Immature natural killer cell (primary cell): Measurements from ENCODE around the gene LYST. TPM values are rescaled to one million over a fixed set of nuclear protein-coding genes. Genes with fewer than 3 reads are reported as not detected.
"Not testable (repeated sequence)": the region's sequence is repeated elsewhere in the genome, so short reads cannot be mapped to it uniquely, and the experiment has no call there.

ENCODE experiments used
- DNase-seq, 3 donors: peaks; one replicate each; pipeline ENCODE4 v3.0.0; 2022; ENCODE audit warnings: mixed read lengths in 1 of 3
- H3K27ac Mint-ChIP-seq, 6 donors: one replicate each; pipeline ENCODE4 v1.8.0; 2020; ENCODE audit warnings: mixed read lengths in 6 of 6, mild to moderate bottlenecking in 5 of 6, inconsistent platforms in 4 of 6, moderate library complexity in 3 of 6
- H3K27me3 Mint-ChIP-seq, 3 donors: one replicate each; pipeline ENCODE4 v1.8.0; 2020 to 2021; ENCODE audit warnings: low read depth in 3 of 3, mild to moderate bottlenecking in 3 of 3, mixed read lengths in 3 of 3, moderate library complexity in 3 of 3, inconsistent platforms in 1 of 3
- H3K36me3 Mint-ChIP-seq, 3 donors: one replicate each; pipeline ENCODE4 v1.8.0; 2020; ENCODE audit warnings: mixed read lengths in 3 of 3, inconsistent platforms in 2 of 3, mild to moderate bottlenecking in 2 of 3
- H3K4me1 Mint-ChIP-seq, 2 donors: one replicate each; pipeline ENCODE4 v1.8.0; 2020; ENCODE audit warnings: inconsistent platforms in 2 of 2, mild to moderate bottlenecking in 2 of 2, mixed read lengths in 2 of 2, moderate library complexity in 1 of 2
- H3K4me3 Mint-ChIP-seq, 5 donors: one replicate each; pipeline ENCODE4 v1.8.0; 2020; ENCODE audit warnings: mild to moderate bottlenecking in 5 of 5, mixed read lengths in 5 of 5, inconsistent platforms in 3 of 5, moderate library complexity in 3 of 5
- H3K9me3 Mint-ChIP-seq, 6 donors: one replicate each; pipeline ENCODE4 v1.8.0; 2020; ENCODE audit warnings: mild to moderate bottlenecking in 6 of 6, mixed read lengths in 6 of 6, inconsistent platforms in 4 of 6, moderate library complexity in 3 of 6
- polyA plus RNA-seq, 3 donors: library from polyadenylated mRNA; unstranded; fragments of 300-500 nt; fragmentation: Illumina TruSeq; gene quantifications; one replicate each; pipeline ENCODE4 v1.2.3, GENCODE V29; 2021

LYST gene
- polyA plus RNA-seq = 10 to 100 TPM; 21.8 to 39.3 (median 27.7) TPM

- peaks cover 28 to 35% (median 31%) of the 10 kb centered on the region in 3 donors for H3K27me3 Mint-ChIP-seq
- DNase-seq = peak; percentile 68 to 73 (median 72)
- H3K9me3 Mint-ChIP-seq = no peaks in the 10 kb centered on the region
These were observed at the start of gene LYST for GRCh38 chr1:235866205-235866912. LYST (minus strand) TSS chr1:235866906; CDS start chr1:235830417, 36,489 bp downstream.

GRCh38 chr1:235915489-235915888, 48.8 kb upstream of the LYST start:
- not testable (repeated sequence) for H3K27ac Mint-ChIP-seq, H3K36me3 Mint-ChIP-seq, DNase-seq, H3K4me3 Mint-ChIP-seq, H3K27me3 Mint-ChIP-seq, H3K9me3 Mint-ChIP-seq
- H3K4me1 Mint-ChIP-seq = peaks cover 6 to 32% of the 10 kb centered on the region in 2 donors

More at GRCh38 chr1:235866205-235866912, at the start of gene LYST:
- peaks cover 22 to 66% of the 10 kb centered on the region in 2 donors for H3K4me1 Mint-ChIP-seq
- peak within 1 kb of the TSS; percentile 96 to 99 (median 98) for H3K4me3 Mint-ChIP-seq
- no peaks in the 10 kb centered on the region for H3K36me3 Mint-ChIP-seq
- peak within 1 kb of the TSS in 4 of 6 donors; percentile 99 to 100 (median 100) for H3K27ac Mint-ChIP-seq

- no peaks in the 10 kb centered on the region for H3K9me3 Mint-ChIP-seq
- H3K4me1 Mint-ChIP-seq = peaks cover 3 to 11% of the 10 kb centered on the region in 2 donors
- peaks cover 0 to 3% (median 0%) of the 10 kb centered on the region in 3 donors for H3K27me3 Mint-ChIP-seq
- no peak overlapping the region for H3K27ac Mint-ChIP-seq
- H3K4me3 Mint-ChIP-seq = no peak overlapping the region
- no peak for DNase-seq
- no peaks in the 10 kb centered on the region for H3K36me3 Mint-ChIP-seq
These were observed 46.6 kb upstream of the LYST start for GRCh38 chr1:235913311-235913710.

- peaks cover 0 to under 1% of the 10 kb centered on the region in 2 donors for H3K4me1 Mint-ChIP-seq
- no peaks in the 10 kb centered on the region for H3K9me3 Mint-ChIP-seq
- DNase-seq = no peak
- peaks cover 0 to 3% (median 0%) of the 10 kb centered on the region in 3 donors for H3K27me3 Mint-ChIP-seq
- H3K36me3 Mint-ChIP-seq = no peaks in the 10 kb centered on the region
- H3K27ac Mint-ChIP-seq = no peak overlapping the region
- H3K4me3 Mint-ChIP-seq = no peak overlapping the region
These were observed 45.2 kb upstream of the LYST start for GRCh38 chr1:235911876-235912275.

GRCh38 chr1:235911300-235911662, 44.6 kb upstream of the LYST start:
- no peak overlapping the region for H3K4me3 Mint-ChIP-seq
- no peaks in the 10 kb centered on the region for H3K4me1 Mint-ChIP-seq
- H3K9me3 Mint-ChIP-seq = no peaks in the 10 kb centered on the region
- no peaks in the 10 kb centered on the region for H3K36me3 Mint-ChIP-seq
- peaks cover 0 to 3% (median 0%) of the 10 kb centered on the region in 3 donors for H3K27me3 Mint-ChIP-seq
- no peak overlapping the region for H3K27ac Mint-ChIP-seq
- DNase-seq = no peak

GRCh38 chr1:235910357-235911299, 43.9 kb upstream of the LYST start:
- Mint-ChIP-seq H3K4me1 (no peaks in the 10 kb centered on the region), H3K27ac (no peak overlapping the region), H3K9me3 (no peaks in the 10 kb centered on the region), H3K36me3 (no peaks in the 10 kb centered on the region), H3K27me3 (peaks cover 0 to 3% (median 0%) of the 10 kb centered on the region in 3 donors), H3K4me3 (no peak overlapping the region)
- DNase-seq = no peak

GRCh38 chr1:235908742-235909520, 42.2 kb upstream of the LYST start:
- Mint-ChIP-seq H3K27ac (peak overlapping the region in 2 of 6 donors; percentile 5 to 43), H3K4me3 (no peak overlapping the region), H3K36me3 (no peaks in the 10 kb centered on the region)

GRCh38 chr1:235907897-235908240, 41.2 kb upstream of the LYST start:
- DNase-seq = no peak
- peak overlapping the region in 1 of 6 donors; percentile 14 for H3K27ac Mint-ChIP-seq
- H3K4me1 Mint-ChIP-seq = peaks cover 0 to 5% of the 10 kb centered on the region in 2 donors
- H3K27me3 Mint-ChIP-seq = peaks cover 0 to 5% (median 0%) of the 10 kb centered on the region in 3 donors
- no peaks in the 10 kb centered on the region for H3K36me3 Mint-ChIP-seq
- H3K4me3 Mint-ChIP-seq = no peak overlapping the region
- H3K9me3 Mint-ChIP-seq = no peaks in the 10 kb centered on the region

More at GRCh38 chr1:235908742-235909520, 42.2 kb upstream of the LYST start:
- Mint-ChIP-seq H3K27me3 (peaks cover 0 to 3% (median 0%) of the 10 kb centered on the region in 3 donors), H3K4me1 (no peaks in the 10 kb centered on the region), H3K9me3 (no peaks in the 10 kb centered on the region)
- DNase-seq = no peak

- Mint-ChIP-seq H3K27ac (peak overlapping the region in 1 of 6 donors; percentile 14), H3K4me1 (peaks cover 0 to 10% of the 10 kb centered on the region in 2 donors), H3K27me3 (peaks cover 0 to 5% (median 0%) of the 10 kb centered on the region in 3 donors), H3K9me3 (no peaks in the 10 kb centered on the region), H3K36me3 (no peaks in the 10 kb centered on the region), H3K4me3 (no peak overlapping the region)
- no peak for DNase-seq
These were observed 40.6 kb upstream of the LYST start for GRCh38 chr1:235907187-235907896.

GRCh38 chr1:235906436-235906835, 39.7 kb upstream of the LYST start:
- Mint-ChIP-seq H3K4me3 (no peak overlapping the region), H3K27ac (no peak overlapping the region), H3K27me3 (peaks cover 0 to 5% (median 0%) of the 10 kb centered on the region in 3 donors), H3K9me3 (no peaks in the 10 kb centered on the region), H3K36me3 (no peaks in the 10 kb centered on the region), H3K4me1 (peaks cover 2 to 19% of the 10 kb centered on the region in 2 donors)
- no peak for DNase-seq

- H3K4me3 Mint-ChIP-seq, H3K27ac Mint-ChIP-seq, H3K9me3 Mint-ChIP-seq: not testable (repeated sequence)
These were observed 37.1 kb upstream of the LYST start for GRCh38 chr1:235903809-235904208.

GRCh38 chr1:235902677-235903542, 36.2 kb upstream of the LYST start:
- Mint-ChIP-seq H3K27ac (peak overlapping the region in 1 of 6 donors; percentile 49), H3K36me3 (no peaks in the 10 kb centered on the region), H3K4me1 (peaks cover 12 to 45% of the 10 kb centered on the region in 2 donors), H3K4me3 (no peak overlapping the region), H3K27me3 (peaks cover 0 to 2% (median 0%) of the 10 kb centered on the region in 3 donors), H3K9me3 (no peaks in the 10 kb centered on the region)
- no peak for DNase-seq

More at GRCh38 chr1:235903809-235904208, 37.1 kb upstream of the LYST start:
- H3K27me3 Mint-ChIP-seq, DNase-seq, H3K36me3 Mint-ChIP-seq: not testable (repeated sequence)
- H3K4me1 Mint-ChIP-seq = peaks cover 12 to 40% of the 10 kb centered on the region in 2 donors
